ENCODE data around the gene DECR2. TPM values are rescaled to one million over a fixed set of nuclear protein-coding genes. Genes with fewer than 3 reads are reported as not detected.

DECR2 gene
- total RNA-seq, 4 donors from 2014 or later = 10.6 to 106 (median 31.9) TPM

GRCh38 chr16:400061-400591 is 1.6 kb upstream of the DECR2 start:
- H3K4me1 ChIP-seq = peaks cover 2% of the 10 kb centered on the region in 2 donors
- TF ChIP-seq CTCF (IDR thresholded peaks at IDR 0.05) (no peak), POLR2A (IDR thresholded peaks at IDR 0.05) (no peak)
- no peaks in the 10 kb centered on the region for H3K36me3 ChIP-seq
- peak in 1 of 2 donors; percentile 20 for DNase-seq
- no peaks in the 10 kb centered on the region for H3K9me3 ChIP-seq
- H3K4me3 ChIP-seq = no peak overlapping the region
- intact Hi-C loops (cut with DNase I; ENCODE audit: low total_unique reads) = no loop called here
- peak overlapping the region in 1 of 2 donors; percentile 92 for H3K27ac ChIP-seq
- no peaks in the 10 kb centered on the region for H3K27me3 ChIP-seq

GRCh38 chr16:404971-405486 is 3.3 kb downstream of the DECR2 start:
- DNase-seq = no peak
- no peak overlapping the region for H3K4me3 ChIP-seq
- no peaks in the 10 kb centered on the region for H3K9me3 ChIP-seq
- H3K27ac ChIP-seq = no peak overlapping the region
- H3K27me3 ChIP-seq = no peaks in the 10 kb centered on the region
- intact Hi-C loops (cut with DNase I; ENCODE audit: low total_unique reads) = no loop called here
- H3K36me3 ChIP-seq = no peaks in the 10 kb centered on the region
- TF ChIP-seq POLR2A (IDR thresholded peaks at IDR 0.05) (no peak), CTCF (IDR thresholded peaks at IDR 0.05) (no peak)
- H3K4me1 ChIP-seq = peaks cover 0 to 2% of the 10 kb centered on the region in 2 donors

- intact Hi-C loops (cut with DNase I; ENCODE audit: low total_unique reads) = no loop called here
- TF ChIP-seq POLR2A (IDR thresholded peaks at IDR 0.05) (no peak), CTCF (IDR thresholded peaks at IDR 0.05) (no peak)
- Histone ChIP-seq H3K4me3 (no peak overlapping the region), H3K4me1 (peaks cover 0 to under 1% of the 10 kb centered on the region in 2 donors), H3K27ac (no peak overlapping the region), H3K9me3 (no peaks in the 10 kb centered on the region), H3K36me3 (no peaks in the 10 kb centered on the region), H3K27me3 (no peaks in the 10 kb centered on the region)
- no peak for DNase-seq
Observed at GRCh38 chr16:405548-406506, 4.1 kb downstream of the DECR2 start.

DNA sequence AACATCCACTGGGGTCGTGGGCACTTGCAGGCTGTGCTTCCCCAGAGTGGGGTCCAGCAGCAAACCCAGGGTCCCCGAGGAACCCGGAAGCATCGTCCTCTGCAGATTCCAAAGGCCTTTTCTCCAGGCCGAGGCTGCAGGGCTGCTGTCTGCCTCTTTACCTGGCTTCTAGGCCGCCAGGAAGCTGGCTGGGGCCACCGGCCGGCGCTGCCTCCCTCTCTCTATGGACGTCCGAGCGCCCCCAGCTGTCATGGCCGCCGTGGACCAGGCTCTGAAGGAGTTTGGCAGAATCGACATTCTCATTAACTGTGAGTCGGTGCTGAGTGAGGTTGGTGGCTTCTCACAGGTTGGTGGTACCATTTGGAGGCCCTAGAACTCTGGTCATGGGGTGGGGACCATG is 5.6 kb downstream of the DECR2 start:
- DNase-seq = no peak
- H3K4me3 ChIP-seq = no peak overlapping the region
- intact Hi-C loops (cut with DNase I; ENCODE audit: low total_unique reads) = no loop called here
- TF ChIP-seq CTCF (IDR thresholded peaks at IDR 0.05) = no peak
- no peak for TF ChIP-seq POLR2A (IDR thresholded peaks at IDR 0.05)
- no peaks in the 10 kb centered on the region for H3K27me3 ChIP-seq
- H3K36me3 ChIP-seq = no peaks in the 10 kb centered on the region
- no peak overlapping the region for H3K27ac ChIP-seq
- H3K4me1 ChIP-seq = no peaks in the 10 kb centered on the region
- no peaks in the 10 kb centered on the region for H3K9me3 ChIP-seq

Data from uterus (tissue), 4 donors.